H1 (cell line): ENCODE measurements around the gene ENKUR.

ENCODE experiments used
- CHD7 ChIP-seq: fragments of 300-600 bp; sonication (generic); IDR thresholded peaks from 2 replicates; pipeline ENCODE4 v1.7.1; 2012; ENCODE audit warnings: low read length, moderate library complexity, mild to moderate bottlenecking, inconsistent platforms; ENCODE audit not compliant: insufficient replicate concordance
- CTCF ChIP-seq, 3 experiments: IDR thresholded peaks; 1 replicate in 2 of 3; 2 replicates in 1 of 3; pipeline versions ENCODE4 v1.5.1 to v1.6.1; 2011; ENCODE audit warnings: low read length in 3 of 3, mild to moderate bottlenecking in 3 of 3, inconsistent platforms in 2 of 3, low read depth in 1 of 3, moderate library complexity in 1 of 3; ENCODE audit not compliant: insufficient read depth in 1 of 3; ENCODE audit errors: control extremely low read depth in 1 of 3
- EZH2 ChIP-seq: fragments of 200-600 bp; sonication (generic); IDR thresholded peaks from 2 replicates; pipeline ENCODE4 v1.7.1; 2012; ENCODE audit warnings: low read depth, mild to moderate bottlenecking, moderate library complexity, low read length, inconsistent platforms; ENCODE audit not compliant: severe bottlenecking
- GABPA ChIP-seq: IDR thresholded peaks from 2 replicates; pipeline ENCODE4 v1.6.1; 2011; ENCODE audit warnings: mild to moderate bottlenecking, low read length, moderate library complexity, borderline replicate concordance; ENCODE audit not compliant: insufficient read depth
- POLR2A ChIP-seq, 2 experiments: IDR thresholded peaks; 1 replicate in 1 of 2; 2 replicates in 1 of 2; pipeline ENCODE4 v1.6.1; 2011; ENCODE audit warnings: low read depth in 2 of 2, low read length in 2 of 2, mild to moderate bottlenecking in 2 of 2; ENCODE audit errors: control extremely low read depth in 1 of 2
- POLR2AphosphoS5 ChIP-seq: IDR thresholded peaks from 2 replicates; pipeline ENCODE4 v1.6.1; 2011; ENCODE audit warnings: low read depth, low read length
- RFX5 ChIP-seq: IDR thresholded peaks from 2 replicates; pipeline ENCODE4 v1.6.1; 2011; ENCODE audit warnings: low read depth, low read length, improper control_type of control experiment, borderline replicate concordance
- SP2 ChIP-seq: IDR thresholded peaks from 2 replicates; pipeline ENCODE4 v1.6.1; 2012; ENCODE audit warnings: mild to moderate bottlenecking, low read length, inconsistent platforms
- YY1 ChIP-seq: IDR thresholded peaks from 2 replicates; pipeline ENCODE4 v1.6.1; 2011; ENCODE audit warnings: low read depth, mild to moderate bottlenecking, low read length
- ZNF274 ChIP-seq: IDR thresholded peaks from 2 replicates; pipeline ENCODE4 v1.7.0; 2012; ENCODE audit warnings: low read length, borderline replicate concordance; ENCODE audit errors: extremely low read depth

- no peak for TF ChIP-seq CTCF (IDR thresholded peaks at IDR 0.05; ENCODE audit: control extremely low read depth in 1 of 3, insufficient read depth in 1 of 3, low read depth in 1 of 3, low read length in 3 of 3)
- no peak for TF ChIP-seq YY1
- TF ChIP-seq POLR2AphosphoS5 = no peak
- no peak for TF ChIP-seq CHD7
- no peak for TF ChIP-seq EZH2
- TF ChIP-seq POLR2A (IDR thresholded peaks at IDR 0.05; ENCODE audit: control extremely low read depth in 1 of 2, low read depth in 2 of 2, low read length in 2 of 2) = no peak
- no peak for TF ChIP-seq ZNF274
- no peak for TF ChIP-seq SP2
- TF ChIP-seq GABPA = no peak
- no peak for TF ChIP-seq RFX5
Observed at GRCh38 chr10:24963521-24964041, 52.4 kb downstream of the ENKUR start.
